GM10266 (cell line): ENCODE measurements around the gene KCTD16.

Experiments
- DNase-seq: peaks from one replicate; pipeline ENCODE4 v3.0.0; 2012; ENCODE audit errors: extremely low spot score
- CTCF ChIP-seq: IDR thresholded peaks from 2 replicates; pipeline ENCODE4 v1.5.1; 2012; ENCODE audit warnings: mild to moderate bottlenecking, low read depth; ENCODE audit not compliant: control insufficient read depth, insufficient read depth; ENCODE audit errors: missing control alignments

KCTD16 gene

GRCh38 chr5:144260121-144260520 is 89.4 kb downstream of the KCTD16 start:
- no peak for TF ChIP-seq CTCF
- no peak for DNase-seq

GRCh38 chr5:144265643-144266247 is 95.1 kb downstream of the KCTD16 start:
- TF ChIP-seq CTCF = no peak
- DNase-seq = no peak

GRCh38 chr5:144267961-144268513 is 97.4 kb downstream of the KCTD16 start:
- DNase-seq = no peak

GRCh38 chr5:144273232-144274027 is 102.8 kb downstream of the KCTD16 start:
- TF ChIP-seq CTCF = no peak
- no peak for DNase-seq

More at GRCh38 chr5:144267961-144268513, 97.4 kb downstream of the KCTD16 start:
- no peak for TF ChIP-seq CTCF

GRCh38 chr5:144275329-144275728 is 104.7 kb downstream of the KCTD16 start:
- DNase-seq = no peak
- no peak for TF ChIP-seq CTCF

- no peak for DNase-seq
- TF ChIP-seq CTCF = no peak
Measured at GRCh38 chr5:144276034-144276822, 105.6 kb downstream of the KCTD16 start.

- DNase-seq = no peak
- TF ChIP-seq CTCF = no peak
Measured at GRCh38 chr5:144281784-144282183, 111.1 kb downstream of the KCTD16 start.
